HEK293T (cell line): ENCODE results near the gene PHOSPHO1.

ENCODE experiments used
- ARNT ChIP-seq: fragments of 450-650 bp; IDR thresholded peaks from 2 replicates; pipeline ENCODE4 v1.6.1; 2017; ENCODE audit warnings: mild to moderate bottlenecking
- BHLHE40 ChIP-seq: fragments of 450-650 bp; IDR thresholded peaks from 2 replicates; pipeline ENCODE4 v1.6.1; 2016; ENCODE audit warnings: mild to moderate bottlenecking, moderate library complexity, borderline replicate concordance
- CTBP1 ChIP-seq: fragments of 450-650 bp; IDR thresholded peaks from 2 replicates; pipeline ENCODE4 v1.6.1; 2016; ENCODE audit warnings: borderline replicate concordance
- ELF4 ChIP-seq: fragments of 450-650 bp; IDR thresholded peaks from 2 replicates; pipeline ENCODE4 v1.6.1; 2017; ENCODE audit warnings: antibody characterized with exemption
- FOXA1 ChIP-seq: fragments of 450-650 bp; IDR thresholded peaks from 2 replicates; pipeline ENCODE4 v1.6.1; 2016; ENCODE audit warnings: mild to moderate bottlenecking
- FOXK2 ChIP-seq: fragments of 450-650 bp; IDR thresholded peaks from 2 replicates; pipeline ENCODE4 v1.6.1; 2016; ENCODE audit warnings: mild to moderate bottlenecking
- FOXM1 ChIP-seq: fragments of 450-650 bp; IDR thresholded peaks from 2 replicates; pipeline ENCODE4 v1.6.1; 2017; ENCODE audit warnings: mild to moderate bottlenecking, borderline replicate concordance
- LEF1 ChIP-seq: fragments of 450-650 bp; IDR thresholded peaks from 2 replicates; pipeline ENCODE4 v1.6.1; 2017; ENCODE audit warnings: mild to moderate bottlenecking, borderline replicate concordance
- NFRKB ChIP-seq: fragments of 450-650 bp; IDR thresholded peaks from 2 replicates; pipeline ENCODE4 v1.6.1; 2016; ENCODE audit warnings: mild to moderate bottlenecking, moderate library complexity
- SP1 ChIP-seq: fragments of 450-650 bp; IDR thresholded peaks from 2 replicates; pipeline ENCODE4 v1.6.1; 2017
- SUZ12 ChIP-seq: fragments of 450-650 bp; IDR thresholded peaks from 2 replicates; pipeline ENCODE4 v1.6.1; 2016; ENCODE audit warnings: mild to moderate bottlenecking
- TARDBP ChIP-seq: fragments of 450-650 bp; IDR thresholded peaks from 2 replicates; pipeline ENCODE4 v1.6.1; 2016
- ZNF384 ChIP-seq: fragments of 450-650 bp; IDR thresholded peaks from 2 replicates; pipeline ENCODE4 v1.6.1; 2016
- TF ChIP-seq, protein P1 (sequence below): fragments of 450-650 bp; IDR thresholded peaks from 2 replicates; pipeline ENCODE4 v1.6.1; 2016

- no peak for TF ChIP-seq SUZ12
- no peak for TF ChIP-seq FOXK2
- TF ChIP-seq CTBP1, result no peak
- no peak for TF ChIP-seq SP1
- TF ChIP-seq FOXA1, result no peak
- TF ChIP-seq FOXM1, result no peak
- TF ChIP-seq ARNT, result no peak
- TF ChIP-seq TARDBP, result no peak
- TF ChIP-seq ELF4, result no peak
- TF ChIP-seq LEF1, result no peak
- TF ChIP-seq, protein P1, sequence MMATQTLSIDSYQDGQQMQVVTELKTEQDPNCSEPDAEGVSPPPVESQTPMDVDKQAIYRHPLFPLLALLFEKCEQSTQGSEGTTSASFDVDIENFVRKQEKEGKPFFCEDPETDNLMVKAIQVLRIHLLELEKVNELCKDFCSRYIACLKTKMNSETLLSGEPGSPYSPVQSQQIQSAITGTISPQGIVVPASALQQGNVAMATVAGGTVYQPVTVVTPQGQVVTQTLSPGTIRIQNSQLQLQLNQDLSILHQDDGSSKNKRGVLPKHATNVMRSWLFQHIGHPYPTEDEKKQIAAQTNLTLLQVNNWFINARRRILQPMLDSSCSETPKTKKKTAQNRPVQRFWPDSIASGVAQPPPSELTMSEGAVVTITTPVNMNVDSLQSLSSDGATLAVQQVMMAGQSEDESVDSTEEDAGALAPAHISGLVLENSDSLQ, result no peak
- TF ChIP-seq ZNF384, result no peak
- TF ChIP-seq NFRKB, result no peak
- no peak for TF ChIP-seq BHLHE40
Observed at GRCh38 chr17:49216953-49217650, 13.5 kb downstream of the PHOSPHO1 start.
